Measurements from ENCODE around the gene CRTC3.
"Not testable (repeated sequence)": the region's sequence is repeated elsewhere in the genome, so short reads cannot be mapped to it uniquely, and the experiment has no call there.

The CRTC3 gene

DNA sequence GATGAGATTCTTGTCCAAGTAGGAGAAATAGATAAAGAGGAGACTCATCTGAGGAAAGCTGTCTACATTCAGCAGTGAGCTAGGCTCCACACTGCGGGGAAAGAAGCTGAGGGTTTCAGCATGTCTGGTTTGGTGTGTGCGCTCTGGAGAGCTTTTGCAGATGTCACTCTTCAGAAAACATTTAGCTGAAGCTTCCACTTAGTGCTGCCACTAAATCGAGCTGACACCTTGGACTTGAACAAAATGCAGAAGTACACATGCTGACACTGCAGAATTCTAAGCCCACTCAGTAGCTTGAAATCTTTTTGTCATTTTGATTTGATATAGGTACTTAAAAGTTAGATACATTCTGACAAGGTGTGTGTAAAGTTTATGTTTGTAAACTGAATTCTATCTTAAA lies 32.3 kb upstream of the CRTC3 start:
- H3K9me3 ChIP-seq (ENCODE audit: control insufficient read depth, insufficient read depth, low read length): no peaks in the 10 kb centered on the region
- H3K36me3 ChIP-seq (ENCODE audit: control insufficient read depth, insufficient read depth, low read length): peaks cover 8% of the 10 kb centered on the region
- no peak overlapping the region for H3K4me3 ChIP-seq (ENCODE audit: low read depth, low read length)
- no peaks in the 10 kb centered on the region for H3K4me1 ChIP-seq (ENCODE audit: control insufficient read depth, insufficient read depth, low read length)
- no peak overlapping the region for H3K9ac ChIP-seq (ENCODE audit: low read depth, low read length)
- no peaks in the 10 kb centered on the region for H3K27me3 ChIP-seq (ENCODE audit: control insufficient read depth, insufficient read depth, low read length)

DNA sequence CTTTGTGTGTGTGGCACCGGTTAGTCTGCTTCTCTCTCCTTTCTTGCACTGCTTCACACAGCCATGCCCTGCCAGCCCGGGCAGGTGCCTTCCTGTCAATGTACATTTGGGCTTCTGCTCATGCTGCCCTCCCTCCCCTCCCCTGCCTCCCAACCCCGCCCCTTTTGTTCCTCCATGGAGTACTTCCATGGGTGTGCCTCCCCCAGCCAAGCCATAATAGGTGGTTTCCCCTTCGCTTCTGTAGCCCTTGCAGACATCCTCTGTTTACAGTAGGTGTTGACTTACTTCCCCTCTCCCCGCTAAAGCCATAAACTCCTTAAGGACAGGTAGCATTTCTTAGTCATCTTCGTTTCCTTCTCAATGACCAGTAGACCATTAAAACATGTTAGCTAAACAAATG lies 31.8 kb upstream of the CRTC3 start:
- Histone ChIP-seq H3K36me3 (ENCODE audit: control insufficient read depth, insufficient read depth, low read length) (peaks cover 7% of the 10 kb centered on the region), H3K9ac (ENCODE audit: low read depth, low read length) (no peak overlapping the region), H3K9me3 (ENCODE audit: control insufficient read depth, insufficient read depth, low read length) (no peaks in the 10 kb centered on the region), H3K4me1 (ENCODE audit: control insufficient read depth, insufficient read depth, low read length) (no peaks in the 10 kb centered on the region), H3K4me3 (ENCODE audit: low read depth, low read length) (no peak overlapping the region), H3K27me3 (ENCODE audit: control insufficient read depth, insufficient read depth, low read length) (no peaks in the 10 kb centered on the region)

DNA sequence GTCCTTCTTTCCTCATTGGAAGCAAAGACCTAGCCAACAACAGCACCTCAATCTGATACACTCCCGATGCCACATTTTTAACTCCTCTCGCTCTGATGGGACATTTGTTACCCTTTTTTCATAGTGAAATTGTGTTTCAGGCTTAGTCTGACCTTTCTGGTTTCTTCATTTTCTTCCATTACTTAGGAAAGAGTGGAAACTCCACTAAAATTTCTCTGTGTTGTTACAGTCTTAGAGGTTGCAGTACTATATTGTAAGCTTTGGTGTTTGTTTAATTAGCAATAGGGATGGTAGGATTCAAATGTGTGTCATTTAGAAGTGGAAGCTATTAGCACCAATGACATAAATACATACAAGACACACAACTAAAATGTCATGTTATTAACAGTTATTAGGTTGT lies 29.6 kb upstream of the CRTC3 start:
- Histone ChIP-seq H3K9me3 (ENCODE audit: control insufficient read depth, insufficient read depth, low read length) (no peaks in the 10 kb centered on the region), H3K36me3 (ENCODE audit: control insufficient read depth, insufficient read depth, low read length) (peaks cover 5% of the 10 kb centered on the region), H3K9ac (ENCODE audit: low read depth, low read length) (no peak overlapping the region), H3K27me3 (ENCODE audit: control insufficient read depth, insufficient read depth, low read length) (no peaks in the 10 kb centered on the region), H3K4me1 (ENCODE audit: control insufficient read depth, insufficient read depth, low read length) (no peaks in the 10 kb centered on the region), H3K4me3 (ENCODE audit: low read depth, low read length) (no peak overlapping the region)

DNA sequence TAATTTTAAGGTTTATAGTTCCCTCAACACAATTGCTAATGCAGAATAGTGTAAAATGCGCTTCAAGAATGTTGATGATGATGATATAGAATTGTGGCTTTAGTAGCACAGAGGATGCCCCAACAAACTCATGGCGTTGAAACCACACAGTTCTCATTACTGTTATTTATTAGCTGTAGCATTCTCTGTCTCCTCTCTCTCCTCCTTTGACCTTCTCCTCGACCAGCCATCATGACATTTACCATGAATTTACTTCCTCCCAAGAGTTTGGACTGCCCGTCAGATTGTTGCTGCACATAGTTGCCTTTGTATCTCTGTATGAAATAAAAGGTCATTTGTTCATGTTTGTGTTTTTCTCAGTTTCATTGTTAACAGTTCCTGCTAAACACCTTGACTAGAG lies 27.8 kb upstream of the CRTC3 start:
- no peak overlapping the region for H3K9ac ChIP-seq (ENCODE audit: low read depth, low read length)
- H3K36me3 ChIP-seq (ENCODE audit: control insufficient read depth, insufficient read depth, low read length): peaks cover 4% of the 10 kb centered on the region
- H3K4me3 ChIP-seq (ENCODE audit: low read depth, low read length): no peak overlapping the region
- H3K9me3 ChIP-seq (ENCODE audit: control insufficient read depth, insufficient read depth, low read length): no peaks in the 10 kb centered on the region
- no peaks in the 10 kb centered on the region for H3K4me1 ChIP-seq (ENCODE audit: control insufficient read depth, insufficient read depth, low read length)
- H3K27me3 ChIP-seq (ENCODE audit: control insufficient read depth, insufficient read depth, low read length): no peaks in the 10 kb centered on the region

DNA sequence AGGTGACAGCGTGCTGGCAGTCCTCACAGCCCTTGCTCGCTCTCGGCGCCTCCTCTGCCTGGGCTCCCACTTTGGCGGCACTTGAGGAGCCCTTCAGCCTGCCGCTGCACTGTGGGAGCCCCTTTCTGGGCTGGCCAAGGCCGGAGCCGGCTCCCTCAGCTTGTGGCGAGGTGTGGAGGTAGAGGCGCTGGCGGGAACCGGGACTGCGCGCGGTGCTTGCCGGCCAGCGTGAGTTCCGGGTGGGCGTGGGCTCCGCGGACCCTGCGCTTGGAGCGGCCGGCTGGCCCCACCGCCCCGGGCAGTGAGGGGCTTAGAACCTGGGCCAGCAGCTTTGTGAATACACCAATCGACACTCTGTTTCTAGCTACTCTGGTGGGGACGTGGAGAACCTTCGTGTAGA lies 18.9 kb upstream of the CRTC3 start:
- H3K4me3 ChIP-seq (ENCODE audit: low read depth, low read length); H3K4me1 ChIP-seq (ENCODE audit: control insufficient read depth, insufficient read depth, low read length); H3K9me3 ChIP-seq (ENCODE audit: control insufficient read depth, insufficient read depth, low read length); H3K9ac ChIP-seq (ENCODE audit: low read depth, low read length); H3K27me3 ChIP-seq (ENCODE audit: control insufficient read depth, insufficient read depth, low read length); H3K36me3 ChIP-seq (ENCODE audit: control insufficient read depth, insufficient read depth, low read length): not testable (repeated sequence)

DNA sequence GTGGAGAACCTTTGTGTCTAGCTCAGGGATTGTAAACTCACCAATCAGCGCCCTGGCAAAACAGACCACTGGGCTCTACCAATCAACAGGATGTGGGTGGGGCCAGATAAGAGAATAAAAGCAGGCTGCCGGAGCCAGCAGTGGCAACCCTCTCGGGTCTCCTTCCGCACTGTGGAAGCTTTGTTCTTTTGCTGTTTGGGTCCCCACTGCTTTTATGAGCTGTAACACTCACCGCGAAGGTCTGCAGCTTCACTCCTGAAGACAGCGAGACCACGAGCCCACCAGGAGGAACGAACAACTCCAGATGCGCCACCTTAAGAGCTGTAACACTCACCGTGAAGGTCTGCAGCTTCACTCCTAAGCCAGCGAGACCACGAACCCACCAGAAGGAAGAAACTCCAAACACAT lies 18.5 kb upstream of the CRTC3 start:
- not testable (repeated sequence) for H3K36me3 ChIP-seq (ENCODE audit: control insufficient read depth, insufficient read depth, low read length); H3K27me3 ChIP-seq (ENCODE audit: control insufficient read depth, insufficient read depth, low read length); H3K4me3 ChIP-seq (ENCODE audit: low read depth, low read length); H3K9ac ChIP-seq (ENCODE audit: low read depth, low read length); H3K9me3 ChIP-seq (ENCODE audit: control insufficient read depth, insufficient read depth, low read length); H3K4me1 ChIP-seq (ENCODE audit: control insufficient read depth, insufficient read depth, low read length)

DNA sequence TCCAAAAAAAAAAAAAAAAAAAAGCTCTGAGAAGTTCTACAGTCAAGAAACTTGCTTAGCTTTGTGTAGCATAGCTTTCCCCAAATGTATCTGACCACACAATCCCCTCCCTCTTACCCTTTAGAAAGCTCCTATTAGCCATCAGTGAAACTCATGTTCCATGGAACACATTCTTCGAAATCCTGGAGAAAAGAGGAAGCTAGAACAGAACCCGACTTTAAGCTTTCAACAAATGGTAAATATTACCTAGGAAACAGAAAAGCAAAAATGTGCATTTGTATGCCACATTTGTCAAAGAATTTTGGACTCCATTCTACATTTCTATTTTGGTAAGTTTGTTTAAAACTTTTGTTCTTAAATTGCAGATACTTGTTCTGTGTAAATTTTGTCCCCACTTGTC lies 17.4 kb upstream of the CRTC3 start:
- Histone ChIP-seq H3K9me3 (ENCODE audit: control insufficient read depth, insufficient read depth, low read length) (peaks cover 3% of the 10 kb centered on the region), H3K4me1 (ENCODE audit: control insufficient read depth, insufficient read depth, low read length) (no peaks in the 10 kb centered on the region), H3K9ac (ENCODE audit: low read depth, low read length) (no peak overlapping the region), H3K4me3 (ENCODE audit: low read depth, low read length) (no peak overlapping the region), H3K27me3 (ENCODE audit: control insufficient read depth, insufficient read depth, low read length) (no peaks in the 10 kb centered on the region), H3K36me3 (ENCODE audit: control insufficient read depth, insufficient read depth, low read length) (no peaks in the 10 kb centered on the region)

DNA sequence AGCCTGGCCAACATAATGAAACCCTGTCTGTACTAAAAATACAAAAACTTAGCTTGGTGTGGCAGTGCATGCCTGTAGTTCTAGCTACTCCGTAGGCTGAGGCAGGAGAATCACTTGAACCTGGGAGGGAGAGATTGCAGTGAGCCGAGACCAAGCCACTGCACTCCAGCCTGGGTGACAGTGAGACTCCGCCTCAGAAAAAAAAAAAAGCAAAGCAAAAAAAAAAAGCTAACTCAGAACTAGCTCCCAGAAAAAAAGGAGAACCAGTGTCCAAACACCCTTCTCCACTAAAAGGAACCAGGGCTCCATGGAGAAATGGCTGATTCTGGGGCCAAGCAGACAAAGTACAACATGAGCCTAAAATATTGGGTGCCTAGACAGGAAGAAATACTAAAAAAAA lies 16.7 kb upstream of the CRTC3 start:
- H3K9me3 ChIP-seq (ENCODE audit: control insufficient read depth, insufficient read depth, low read length): peaks cover 3% of the 10 kb centered on the region
- H3K9ac ChIP-seq (ENCODE audit: low read depth, low read length): no peak overlapping the region
- H3K27me3 ChIP-seq (ENCODE audit: control insufficient read depth, insufficient read depth, low read length): no peaks in the 10 kb centered on the region
- no peak overlapping the region for H3K4me3 ChIP-seq (ENCODE audit: low read depth, low read length)
- H3K4me1 ChIP-seq (ENCODE audit: control insufficient read depth, insufficient read depth, low read length): no peaks in the 10 kb centered on the region
- no peaks in the 10 kb centered on the region for H3K36me3 ChIP-seq (ENCODE audit: control insufficient read depth, insufficient read depth, low read length)

DNA sequence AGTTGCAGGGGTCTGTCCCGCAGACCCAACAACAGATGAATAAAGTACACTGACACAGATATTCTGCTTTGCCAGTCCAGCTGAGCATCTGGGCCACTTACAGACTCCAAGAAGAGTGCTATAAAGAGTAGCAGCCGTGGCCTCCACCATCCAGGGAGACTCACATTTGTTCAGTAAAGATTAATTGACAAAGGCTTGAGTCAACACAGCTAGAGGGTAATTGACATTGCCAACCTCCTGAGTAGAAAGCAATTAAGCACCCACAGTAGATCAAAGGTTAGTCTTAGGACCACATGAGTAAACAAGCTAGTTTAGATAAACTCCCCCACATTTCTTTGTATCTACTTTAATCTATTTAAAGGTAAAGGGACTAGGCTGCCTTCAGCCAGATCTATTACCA lies 16.3 kb upstream of the CRTC3 start:
- Histone ChIP-seq H3K4me1 (ENCODE audit: control insufficient read depth, insufficient read depth, low read length) (no peaks in the 10 kb centered on the region), H3K4me3 (ENCODE audit: low read depth, low read length) (no peak overlapping the region), H3K36me3 (ENCODE audit: control insufficient read depth, insufficient read depth, low read length) (no peaks in the 10 kb centered on the region), H3K9ac (ENCODE audit: low read depth, low read length) (no peak overlapping the region), H3K9me3 (ENCODE audit: control insufficient read depth, insufficient read depth, low read length) (peaks cover 3% of the 10 kb centered on the region), H3K27me3 (ENCODE audit: control insufficient read depth, insufficient read depth, low read length) (no peaks in the 10 kb centered on the region)

DNA sequence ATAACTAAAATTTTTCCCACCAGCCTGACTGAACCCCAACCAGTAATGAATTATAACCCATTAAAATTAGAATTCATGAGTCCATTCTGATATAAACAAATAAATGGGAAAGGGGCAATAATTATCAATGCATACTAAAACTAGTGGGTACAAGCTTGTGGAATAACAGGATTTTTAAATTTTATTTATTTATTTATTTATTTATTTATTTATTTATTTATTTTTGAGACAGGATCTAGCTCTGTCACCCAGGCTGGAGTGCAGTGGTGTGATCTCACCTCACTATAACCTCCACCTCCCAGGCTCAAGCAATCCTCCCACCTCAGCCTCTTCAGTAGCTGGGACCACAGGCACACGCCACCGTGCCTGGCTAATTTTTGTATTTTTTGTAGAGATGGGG lies 15.8 kb upstream of the CRTC3 start:
- not testable (repeated sequence) for H3K4me3 ChIP-seq (ENCODE audit: low read depth, low read length); H3K9me3 ChIP-seq (ENCODE audit: control insufficient read depth, insufficient read depth, low read length); H3K9ac ChIP-seq (ENCODE audit: low read depth, low read length); H3K36me3 ChIP-seq (ENCODE audit: control insufficient read depth, insufficient read depth, low read length); H3K27me3 ChIP-seq (ENCODE audit: control insufficient read depth, insufficient read depth, low read length); H3K4me1 ChIP-seq (ENCODE audit: control insufficient read depth, insufficient read depth, low read length)

DNA sequence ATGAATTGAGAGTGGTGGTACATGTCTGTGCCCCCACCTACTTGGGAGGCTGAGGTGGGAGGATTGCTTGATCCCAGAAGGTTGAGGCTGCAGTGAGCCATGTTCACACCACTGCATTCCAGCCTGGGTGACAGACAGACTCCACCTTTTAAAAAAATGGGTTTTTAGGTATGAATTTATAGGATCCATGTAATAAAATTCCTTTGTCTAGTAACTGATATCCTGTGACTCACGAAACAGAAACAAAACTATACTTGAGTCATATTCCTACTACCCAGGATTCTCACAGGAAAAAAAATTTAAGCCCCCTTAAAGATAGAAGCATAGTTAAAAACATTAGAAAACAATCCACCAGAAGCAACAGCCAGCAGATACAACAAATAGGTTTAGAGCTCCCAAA lies 10.0 kb upstream of the CRTC3 start:
- Histone ChIP-seq H3K4me3 (ENCODE audit: low read depth, low read length) (no peak overlapping the region), H3K9me3 (ENCODE audit: control insufficient read depth, insufficient read depth, low read length) (no peaks in the 10 kb centered on the region), H3K36me3 (ENCODE audit: control insufficient read depth, insufficient read depth, low read length) (no peaks in the 10 kb centered on the region), H3K4me1 (ENCODE audit: control insufficient read depth, insufficient read depth, low read length) (no peaks in the 10 kb centered on the region), H3K9ac (ENCODE audit: low read depth, low read length) (no peak overlapping the region), H3K27me3 (ENCODE audit: control insufficient read depth, insufficient read depth, low read length) (no peaks in the 10 kb centered on the region)

DNA sequence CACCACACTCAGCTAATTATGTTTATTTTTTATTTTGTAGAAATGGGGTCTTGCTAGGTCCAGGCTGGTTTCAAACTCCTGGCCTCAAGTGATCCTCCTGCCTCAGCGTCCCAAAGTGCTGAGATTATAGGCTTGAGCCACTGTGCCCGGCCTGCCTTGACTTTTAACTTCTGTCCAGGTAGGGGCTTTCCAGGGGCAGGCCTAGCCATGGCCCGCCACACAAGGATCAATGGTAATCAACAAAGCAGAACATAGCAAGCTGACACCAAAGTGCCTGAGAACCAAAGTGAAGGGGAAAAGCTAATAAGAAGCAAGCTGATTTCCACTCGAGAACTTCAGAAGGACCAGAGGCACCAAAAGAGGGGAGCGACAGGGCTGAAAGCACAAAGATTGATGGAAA lies 9.4 kb upstream of the CRTC3 start:
- no peak overlapping the region for H3K4me3 ChIP-seq (ENCODE audit: low read depth, low read length)
- no peaks in the 10 kb centered on the region for H3K36me3 ChIP-seq (ENCODE audit: control insufficient read depth, insufficient read depth, low read length)
- H3K4me1 ChIP-seq (ENCODE audit: control insufficient read depth, insufficient read depth, low read length): no peaks in the 10 kb centered on the region
- no peaks in the 10 kb centered on the region for H3K9me3 ChIP-seq (ENCODE audit: control insufficient read depth, insufficient read depth, low read length)
- no peak overlapping the region for H3K9ac ChIP-seq (ENCODE audit: low read depth, low read length)
- H3K27me3 ChIP-seq (ENCODE audit: control insufficient read depth, insufficient read depth, low read length): no peaks in the 10 kb centered on the region

DNA sequence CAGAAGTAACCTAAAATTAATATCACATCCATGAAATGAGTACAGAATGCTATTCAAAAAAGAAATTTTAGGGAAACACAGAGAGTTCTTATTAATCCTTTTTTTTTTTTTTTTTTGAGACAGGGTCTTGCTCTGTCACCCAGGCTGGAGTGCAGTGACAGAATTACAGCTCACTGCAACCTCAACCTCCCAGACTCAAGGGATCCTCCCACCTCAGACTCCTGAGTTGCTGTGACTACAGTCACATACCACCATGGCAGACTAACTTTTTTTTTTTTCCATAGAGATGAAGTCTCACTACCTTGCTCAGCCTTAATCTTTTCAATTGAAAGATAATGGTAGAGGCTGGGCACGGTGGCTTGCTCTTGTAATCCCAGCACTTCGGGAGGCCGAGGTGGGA lies 6.3 kb upstream of the CRTC3 start:
- H3K36me3 ChIP-seq (ENCODE audit: control insufficient read depth, insufficient read depth, low read length): no peaks in the 10 kb centered on the region

More for the DNA sequence above, 6.3 kb upstream of the CRTC3 start:
- Histone ChIP-seq H3K27me3 (ENCODE audit: control insufficient read depth, insufficient read depth, low read length) (peaks cover 8% of the 10 kb centered on the region), H3K4me1 (ENCODE audit: control insufficient read depth, insufficient read depth, low read length) (no peaks in the 10 kb centered on the region), H3K9me3 (ENCODE audit: control insufficient read depth, insufficient read depth, low read length) (no peaks in the 10 kb centered on the region), H3K9ac (ENCODE audit: low read depth, low read length) (no peak overlapping the region), H3K4me3 (ENCODE audit: low read depth, low read length) (no peak overlapping the region)
